Embryonic facial prominence (tissue), 1 donor: ENCODE results near the gene CDK14.

Experiments used
- DNase-seq: peaks from one replicate; pipeline ENCODE4 v3.0.0-alpha.2; 2016; ENCODE audit errors: extremely low spot score

CDK14 gene

DNA sequence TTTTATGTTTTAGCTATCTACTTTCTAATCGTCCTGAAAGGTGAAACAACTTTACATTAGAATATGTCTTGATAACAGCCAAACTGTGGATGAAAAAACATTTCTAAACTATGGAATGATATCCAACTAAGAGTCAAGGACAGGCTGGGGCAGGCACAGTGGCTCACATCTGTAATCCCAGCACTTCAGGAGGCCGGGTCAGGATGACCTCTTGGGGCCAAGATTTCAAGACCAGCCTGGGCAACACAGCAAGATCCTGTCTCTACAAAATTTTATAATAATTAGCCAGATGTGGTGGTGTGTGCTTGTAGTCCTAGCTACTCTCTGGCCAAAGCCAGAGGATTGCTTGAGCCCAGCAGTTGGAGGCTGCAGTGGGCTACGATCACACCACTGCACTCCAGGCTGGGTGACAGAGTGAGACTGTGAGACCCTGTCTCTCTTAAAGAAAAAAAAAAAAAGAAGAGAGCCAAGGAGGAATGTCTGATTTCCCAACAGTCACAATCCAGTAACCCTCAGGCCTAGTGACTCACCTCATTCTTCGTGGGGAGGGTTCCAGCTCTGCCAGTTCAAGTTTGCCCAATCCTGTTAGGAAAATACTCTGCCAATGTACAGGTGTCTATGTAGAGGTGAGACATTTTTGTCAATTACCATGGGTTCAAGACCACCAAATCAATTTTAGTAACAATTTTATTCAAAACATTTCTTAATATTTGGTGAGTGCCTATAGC lies 653.5 kb downstream of the CDK14 start:
- DNase-seq, result no peak

DNA sequence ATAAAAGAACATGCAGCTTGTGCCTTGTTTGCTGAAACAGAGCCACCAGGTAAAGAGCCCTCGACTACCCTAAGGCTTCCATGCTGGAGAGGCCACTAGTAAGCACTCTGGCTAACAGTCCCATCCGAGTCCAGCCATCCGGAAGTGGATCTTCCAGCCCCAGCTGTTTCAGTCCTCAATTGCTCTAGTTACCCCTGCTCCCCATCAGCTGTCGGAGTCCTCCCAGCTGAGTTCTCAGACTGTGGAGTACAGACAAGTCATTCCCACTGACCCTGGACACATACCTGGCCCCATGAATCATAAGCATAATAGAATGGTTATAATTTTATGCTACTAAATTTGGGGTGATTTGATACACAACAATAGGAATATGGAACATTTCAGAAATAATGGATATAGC lies 654.6 kb downstream of the CDK14 start:
- DNase-seq, result no peak

DNA sequence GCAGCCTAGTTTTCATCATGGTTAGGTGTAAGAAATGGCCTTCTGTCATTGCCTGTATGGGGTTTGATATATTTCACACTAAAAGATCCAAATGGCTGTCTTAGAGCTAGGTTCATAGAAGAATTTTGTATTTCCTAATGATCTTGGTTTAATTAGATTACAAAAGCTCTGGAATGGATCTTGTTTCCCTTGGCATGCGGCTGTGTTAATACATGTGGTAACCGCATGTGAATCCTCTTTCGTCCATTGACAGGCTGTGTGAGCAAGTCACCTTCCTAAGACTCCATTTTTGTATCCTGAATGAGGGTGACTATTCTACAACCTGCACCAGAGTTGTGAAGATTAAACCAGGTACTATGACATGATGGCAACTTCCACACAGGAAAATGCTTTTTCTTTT lies 655.8 kb downstream of the CDK14 start:
- no peak for DNase-seq
